Transverse colon (tissue), 4 donors: Measurements from ENCODE around the gene C10orf143. TPM values are rescaled to one million over a fixed set of nuclear protein-coding genes. Genes with fewer than 3 reads are reported as not detected.

Source experiments
- DNase-seq: peaks from one replicate; pipeline ENCODE4 v3.0.0-alpha.2; 2019
- H3K27ac ChIP-seq, 4 donors: fragments of 200-600 bp; sonication (generic); 2 replicates each; pipeline ENCODE4 v1.5.1; 2016 to 2018; ENCODE audit warnings: inconsistent platforms in 4 of 4
- H3K27me3 ChIP-seq: fragments of 200-600 bp; sonication (generic); 2 replicates; pipeline ENCODE4 v1.5.1; 2017; ENCODE audit warnings: inconsistent platforms
- H3K36me3 ChIP-seq, 4 donors: fragments of 200-600 bp; sonication (generic); 2 replicates each; pipeline ENCODE4 v1.5.1; 2017 to 2019; ENCODE audit warnings: inconsistent platforms in 4 of 4
- H3K4me1 ChIP-seq, 4 donors: fragments of 200-600 bp; sonication (generic); 2 replicates each; pipeline ENCODE4 v1.5.1; 2017 to 2020; ENCODE audit warnings: inconsistent platforms in 4 of 4
- H3K4me3 ChIP-seq, 4 donors: fragments of 200-600 bp; sonication (generic); 1 replicate in 1 of 4; 2 replicates in 3 of 4; pipeline versions ENCODE4 v1.5.1 to v1.6.1; 2017 to 2019; ENCODE audit warnings: inconsistent platforms in 4 of 4
- H3K9me3 ChIP-seq, 2 donors: fragments of 200-600 bp; sonication (generic); 2 replicates each; pipeline ENCODE4 v1.5.1; 2017 to 2019; ENCODE audit warnings: inconsistent platforms in 2 of 2
- EP300 ChIP-seq: sonication (generic); formaldehyde crosslinking; IDR thresholded peaks from one replicate; pipeline ENCODE4 v1.6.1; 2017; ENCODE audit warnings: antibody characterized with exemption, low read depth
- POLR2A ChIP-seq: fragments of 450-650 bp; IDR thresholded peaks from one replicate; pipeline ENCODE4 v1.6.1; 2016; ENCODE audit warnings: antibody characterized with exemption, mild to moderate bottlenecking, moderate library complexity
- POLR2AphosphoS5 ChIP-seq, 3 donors: sonication (generic); formaldehyde crosslinking; IDR thresholded peaks; one replicate each; pipeline ENCODE4 v1.6.1; 2016; ENCODE audit warnings: antibody characterized with exemption in 3 of 3
- WGBS, 2 donors: methylation state at CpG; one replicate each; pipeline ENCODE4 v1.1.5; 2018; ENCODE audit warnings: low coverage in 1 of 2; 5-methylcytosine and 5-hydroxymethylcytosine counted together
- in situ Hi-C, 4 donors: fragments of 200-750 bp; cut with MboI; loops; one replicate each; pipeline versions ENCODE4 v1.15.0 to v1.15.1; 2017; ENCODE audit warnings: low sequenced_read_pairs in 3 of 4, low pct_ligation_motif_present in 1 of 4, low pct_unique_long_range_greater_than_20kb in 1 of 4
- intact Hi-C: fragments of 100-400 bp; cut with DNase I; formaldehyde crosslinking; loops from one replicate; pipeline ENCODE4 v1.15.1; 2023; ENCODE audit warnings: low total_unique reads
- total RNA-seq, 4 donors: library from RNA; depleted of rRNA; stranded (reverse); fragments of >200 nt; gene quantifications; one replicate each; pipeline ENCODE4 v1.1.0, GENCODE V29; 2016
- TF ChIP-seq, protein P1 (sequence below), 5 experiments: fragments of 200-600 bp in 3 of 5; fragments of 450-650 bp in 2 of 5; sonication (generic) in 3 of 5; IDR thresholded peaks; 1 replicate in 2 of 5; 2 replicates in 3 of 5; pipeline ENCODE4 v1.5.1; 2016 to 2017; ENCODE audit warnings: antibody characterized with exemption in 5 of 5, inconsistent platforms in 3 of 5, mild to moderate bottlenecking in 2 of 5, moderate library complexity in 1 of 5

The C10orf143 gene
- total RNA-seq, 4 donors from 2014 or later, result 3.8 to 4.0 TPM; not detected in 2

GRCh38 chr10:130041451-130042371 lies 68.9 kb downstream of the C10orf143 start:
- Histone ChIP-seq H3K4me3 (no peak overlapping the region), H3K9me3 (no peaks in the 10 kb centered on the region), H3K36me3 (no peaks in the 10 kb centered on the region), H3K4me1 (no peaks in the 10 kb centered on the region), H3K27me3 (no peaks in the 10 kb centered on the region), H3K27ac (no peak overlapping the region)
- WGBS, 2 donors, result 73 to 75% methylated on average over 9 to 10 of the region's 10 CpGs
- in situ Hi-C loops (no loop called here), intact Hi-C loops (no loop called here)
- TF ChIP-seq, protein P1, sequence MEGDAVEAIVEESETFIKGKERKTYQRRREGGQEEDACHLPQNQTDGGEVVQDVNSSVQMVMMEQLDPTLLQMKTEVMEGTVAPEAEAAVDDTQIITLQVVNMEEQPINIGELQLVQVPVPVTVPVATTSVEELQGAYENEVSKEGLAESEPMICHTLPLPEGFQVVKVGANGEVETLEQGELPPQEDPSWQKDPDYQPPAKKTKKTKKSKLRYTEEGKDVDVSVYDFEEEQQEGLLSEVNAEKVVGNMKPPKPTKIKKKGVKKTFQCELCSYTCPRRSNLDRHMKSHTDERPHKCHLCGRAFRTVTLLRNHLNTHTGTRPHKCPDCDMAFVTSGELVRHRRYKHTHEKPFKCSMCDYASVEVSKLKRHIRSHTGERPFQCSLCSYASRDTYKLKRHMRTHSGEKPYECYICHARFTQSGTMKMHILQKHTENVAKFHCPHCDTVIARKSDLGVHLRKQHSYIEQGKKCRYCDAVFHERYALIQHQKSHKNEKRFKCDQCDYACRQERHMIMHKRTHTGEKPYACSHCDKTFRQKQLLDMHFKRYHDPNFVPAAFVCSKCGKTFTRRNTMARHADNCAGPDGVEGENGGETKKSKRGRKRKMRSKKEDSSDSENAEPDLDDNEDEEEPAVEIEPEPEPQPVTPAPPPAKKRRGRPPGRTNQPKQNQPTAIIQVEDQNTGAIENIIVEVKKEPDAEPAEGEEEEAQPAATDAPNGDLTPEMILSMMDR (IDR thresholded peaks at IDR 0.05), result no peak
- TF ChIP-seq EP300 (no peak), POLR2A (no peak), POLR2AphosphoS5 (IDR thresholded peaks at IDR 0.05) (no peak)
- DNase-seq, result no peak

DNA sequence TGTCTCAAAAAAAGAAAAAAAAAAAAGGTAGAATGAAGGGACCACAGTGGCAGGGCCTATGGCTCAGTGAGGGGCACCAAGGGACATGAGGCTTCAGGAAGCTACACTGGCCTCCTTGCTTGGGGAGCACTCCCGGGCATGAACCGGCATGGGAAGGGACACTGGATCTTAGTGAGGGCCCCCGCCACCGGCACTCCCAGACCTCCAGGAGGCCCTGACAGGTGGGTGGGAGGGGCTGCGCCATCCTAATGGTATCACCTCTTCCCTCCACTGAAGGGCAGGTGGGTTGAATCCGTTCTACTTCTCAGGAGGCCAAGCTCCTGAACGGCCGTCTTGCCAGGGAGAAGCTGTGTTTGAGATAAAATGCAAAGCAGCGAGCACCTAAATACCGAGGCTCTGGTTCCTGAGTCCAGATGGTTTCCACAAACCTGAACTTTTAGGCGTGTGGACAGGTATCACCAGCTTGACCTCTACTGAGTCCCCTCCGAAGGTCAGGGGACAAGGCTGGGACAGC lies 69.8 kb downstream of the C10orf143 start:
- no peaks in the 10 kb centered on the region for H3K4me1 ChIP-seq
- H3K4me3 ChIP-seq, result no peak overlapping the region
- WGBS, 2 donors, result 83% methylated on average over 5 to 12 of the region's 12 CpGs
- intact Hi-C loops, result no loop called here
- in situ Hi-C loops, result no loop called here
- no peaks in the 10 kb centered on the region for H3K9me3 ChIP-seq
- H3K27ac ChIP-seq, result no peak overlapping the region
- no peaks in the 10 kb centered on the region for H3K27me3 ChIP-seq
- TF ChIP-seq POLR2A, result no peak
- no peak for TF ChIP-seq POLR2AphosphoS5 (IDR thresholded peaks at IDR 0.05)
- TF ChIP-seq, protein P1 (IDR thresholded peaks at IDR 0.05), result no peak
- no peak for TF ChIP-seq EP300
- no peaks in the 10 kb centered on the region for H3K36me3 ChIP-seq
- no peak for DNase-seq

GRCh38 chr10:130040351-130040750 lies 70.3 kb downstream of the C10orf143 start:
- Histone ChIP-seq H3K4me1 (no peaks in the 10 kb centered on the region), H3K27ac (no peak overlapping the region), H3K36me3 (no peaks in the 10 kb centered on the region), H3K4me3 (no peak overlapping the region), H3K27me3 (no peaks in the 10 kb centered on the region), H3K9me3 (no peaks in the 10 kb centered on the region)
- no peak for DNase-seq
- 85 to 100% methylated on average over 3 to 11 of the region's 11 CpGs for WGBS, 2 donors
- intact Hi-C loops (no loop called here), in situ Hi-C loops (no loop called here)
- TF ChIP-seq EP300, result no peak

GRCh38 chr10:130039141-130039540 lies 71.5 kb downstream of the C10orf143 start:
- 77% methylated on average over 9 of the region's 9 CpGs; no CpG with 5 or more reads in 1 of the 2 donors for WGBS, 2 donors
- no peaks in the 10 kb centered on the region for H3K36me3 ChIP-seq
- no peak overlapping the region for H3K4me3 ChIP-seq
- H3K9me3 ChIP-seq, result no peaks in the 10 kb centered on the region
- no peak for DNase-seq
- no peak overlapping the region for H3K27ac ChIP-seq
- intact Hi-C loops, result no loop called here
- in situ Hi-C loops, result no loop called here
- H3K4me1 ChIP-seq, result no peaks in the 10 kb centered on the region
- no peaks in the 10 kb centered on the region for H3K27me3 ChIP-seq
- TF ChIP-seq, protein P1 (IDR thresholded peaks at IDR 0.05), result no peak
